ENCODE data around the gene PODXL2. TPM values are rescaled to one million over a fixed set of nuclear protein-coding genes. Genes with fewer than 3 reads are reported as not detected.
"Not testable (repeated sequence)": the region's sequence is repeated elsewhere in the genome, so short reads cannot be mapped to it uniquely, and the experiment has no call there.

Gene PODXL2
- total RNA-seq, 3 donors from 2014 or later (not counting 1 experiment from before 2014, with no cell fraction given), result 2.2 to 3.5 (median 2.7) TPM

GRCh38 chr3:127651516-127652172 is 22.7 kb downstream of the PODXL2 start:
- Mint-ChIP-seq H3K27me3 (ENCODE audit: low read depth in 2 of 2) (no peaks in the 10 kb centered on the region), H3K9me3 (no peaks in the 10 kb centered on the region), H3K4me1 (no peaks in the 10 kb centered on the region), H3K27ac (no peak overlapping the region), H3K4me3 (no peak overlapping the region), H3K36me3 (no peaks in the 10 kb centered on the region)
- WGBS (ENCODE audit: insufficient coverage), result 79% methylated on average over 8 of the region's 8 CpGs
- intact Hi-C loops (cut with micrococcal nuclease), result loop anchor here (5.0 kb wide), 1 partner anchor 181 kb away; no protein-coding TSS in a partner anchor
- no peak for DNase-seq
- TF ChIP-seq, protein P1, sequence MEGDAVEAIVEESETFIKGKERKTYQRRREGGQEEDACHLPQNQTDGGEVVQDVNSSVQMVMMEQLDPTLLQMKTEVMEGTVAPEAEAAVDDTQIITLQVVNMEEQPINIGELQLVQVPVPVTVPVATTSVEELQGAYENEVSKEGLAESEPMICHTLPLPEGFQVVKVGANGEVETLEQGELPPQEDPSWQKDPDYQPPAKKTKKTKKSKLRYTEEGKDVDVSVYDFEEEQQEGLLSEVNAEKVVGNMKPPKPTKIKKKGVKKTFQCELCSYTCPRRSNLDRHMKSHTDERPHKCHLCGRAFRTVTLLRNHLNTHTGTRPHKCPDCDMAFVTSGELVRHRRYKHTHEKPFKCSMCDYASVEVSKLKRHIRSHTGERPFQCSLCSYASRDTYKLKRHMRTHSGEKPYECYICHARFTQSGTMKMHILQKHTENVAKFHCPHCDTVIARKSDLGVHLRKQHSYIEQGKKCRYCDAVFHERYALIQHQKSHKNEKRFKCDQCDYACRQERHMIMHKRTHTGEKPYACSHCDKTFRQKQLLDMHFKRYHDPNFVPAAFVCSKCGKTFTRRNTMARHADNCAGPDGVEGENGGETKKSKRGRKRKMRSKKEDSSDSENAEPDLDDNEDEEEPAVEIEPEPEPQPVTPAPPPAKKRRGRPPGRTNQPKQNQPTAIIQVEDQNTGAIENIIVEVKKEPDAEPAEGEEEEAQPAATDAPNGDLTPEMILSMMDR (IDR thresholded peaks at IDR 0.05), result no peak
- Histone ChIP-seq H3K27me3 (ENCODE audit: control insufficient read depth, insufficient read depth, low read length) (no peaks in the 10 kb centered on the region), H3K4me3 (ENCODE audit: low read length) (no peak overlapping the region), H3K9me3 (ENCODE audit: control insufficient read depth, insufficient read depth, low read length) (no peaks in the 10 kb centered on the region), H3K4me1 (ENCODE audit: control insufficient read depth, insufficient read depth, low read length) (no peaks in the 10 kb centered on the region), H3K36me3 (ENCODE audit: control insufficient read depth, insufficient read depth, low read length) (no peaks in the 10 kb centered on the region), H3K27ac (ENCODE audit: low read length) (no peak overlapping the region)
- ATAC-seq, result no peak

DNA sequence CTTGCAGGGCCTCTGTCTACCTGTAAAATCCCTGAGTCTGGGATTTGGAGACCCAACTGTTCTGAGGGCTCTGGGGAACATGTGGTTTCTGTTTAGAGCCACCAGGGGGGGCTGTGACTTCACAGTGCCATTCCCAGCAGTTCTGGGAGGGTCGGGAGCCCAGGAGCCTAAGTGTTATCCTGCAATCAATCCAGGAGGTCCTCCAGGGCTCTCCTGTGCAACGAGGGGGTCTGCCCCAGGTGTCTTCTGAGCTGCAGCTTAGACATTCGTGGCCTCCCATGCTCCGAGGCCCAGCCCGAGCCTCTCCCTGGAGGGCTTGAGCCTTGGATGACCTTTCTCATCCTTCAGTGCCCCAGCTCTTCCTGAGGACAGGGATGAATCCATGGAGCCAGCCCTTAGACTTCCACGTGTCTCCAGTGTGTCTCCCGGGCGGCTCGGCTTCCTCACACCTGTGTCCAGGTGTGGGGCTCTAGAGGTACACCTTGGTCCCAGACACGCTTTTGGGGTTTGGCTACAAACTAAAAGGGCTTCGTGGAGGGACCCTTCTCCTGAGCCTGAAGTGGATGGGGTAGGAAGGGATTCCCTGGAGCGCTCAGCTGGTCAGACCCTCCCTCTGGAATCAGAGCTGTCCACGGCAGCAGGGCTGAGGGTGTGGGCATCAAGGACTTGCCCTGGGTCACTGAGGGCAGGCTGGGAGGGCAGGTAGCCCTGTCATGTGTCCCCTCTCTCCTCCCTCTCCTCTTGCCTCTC is 23.4 kb downstream of the PODXL2 start:
- H3K4me3 ChIP-seq (ENCODE audit: low read length), result no peak overlapping the region
- intact Hi-C loops (cut with micrococcal nuclease), result loop anchor here (5.0 kb wide), 1 partner anchor 180 kb away; no protein-coding TSS in a partner anchor
- no peak overlapping the region for H3K27ac ChIP-seq (ENCODE audit: low read length)
- TF ChIP-seq, protein P1 (IDR thresholded peaks at IDR 0.05), result peak; percentile 77
- 78% methylated on average over 13 of the region's 13 CpGs for WGBS (ENCODE audit: insufficient coverage)
- ATAC-seq (peak; percentile 44 to 70 (median 60)), DNase-seq (peak in 1 of 2 donors; percentile 72)
- Mint-ChIP-seq H3K27me3 (ENCODE audit: low read depth in 2 of 2) (no peaks in the 10 kb centered on the region), H3K9me3 (no peaks in the 10 kb centered on the region), H3K36me3 (no peaks in the 10 kb centered on the region), H3K4me3 (no peak overlapping the region), H3K27ac (no peak overlapping the region), H3K4me1 (no peaks in the 10 kb centered on the region)
- no peaks in the 10 kb centered on the region for H3K9me3 ChIP-seq (ENCODE audit: control insufficient read depth, insufficient read depth, low read length)
- H3K36me3 ChIP-seq (ENCODE audit: control insufficient read depth, insufficient read depth, low read length), result no peaks in the 10 kb centered on the region
- no peaks in the 10 kb centered on the region for H3K4me1 ChIP-seq (ENCODE audit: control insufficient read depth, insufficient read depth, low read length)
- no peaks in the 10 kb centered on the region for H3K27me3 ChIP-seq (ENCODE audit: control insufficient read depth, insufficient read depth, low read length)

DNA sequence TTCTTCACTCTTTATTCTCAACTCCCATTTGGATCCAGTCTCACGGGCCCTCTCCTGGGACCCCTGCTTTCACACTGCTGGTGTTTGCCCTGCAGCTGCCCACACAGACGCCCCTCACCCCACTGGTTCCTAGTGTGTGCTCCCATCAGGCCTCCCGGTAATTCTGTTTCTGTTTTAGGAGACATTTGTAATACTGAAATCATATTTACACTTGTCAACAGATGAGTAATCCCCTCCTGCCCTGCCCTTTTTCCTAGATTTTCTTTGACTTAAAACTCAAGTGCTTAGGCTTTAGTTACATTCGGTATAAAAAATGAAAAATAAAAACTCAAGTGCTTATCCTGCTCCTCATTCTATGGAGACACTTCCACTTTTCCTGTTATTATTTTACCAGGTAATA is 25.4 kb downstream of the PODXL2 start:
- H3K27me3 Mint-ChIP-seq (ENCODE audit: low read depth in 2 of 2), result peaks cover 0 to 8% of the 10 kb centered on the region in 2 donors
- WGBS (ENCODE audit: insufficient coverage), result 82% methylated on average over 4 of the region's 4 CpGs
- DNase-seq (no peak), ATAC-seq (no peak)
- Histone ChIP-seq H3K27me3 (ENCODE audit: control insufficient read depth, insufficient read depth, low read length) (no peaks in the 10 kb centered on the region), H3K27ac (ENCODE audit: low read length) (no peak overlapping the region), H3K9me3 (ENCODE audit: control insufficient read depth, insufficient read depth, low read length) (no peaks in the 10 kb centered on the region), H3K4me1 (ENCODE audit: control insufficient read depth, insufficient read depth, low read length) (no peaks in the 10 kb centered on the region), H3K4me3 (ENCODE audit: low read length) (no peak overlapping the region), H3K36me3 (ENCODE audit: control insufficient read depth, insufficient read depth, low read length) (no peaks in the 10 kb centered on the region)
- no peaks in the 10 kb centered on the region for H3K36me3 Mint-ChIP-seq
- intact Hi-C loops (cut with micrococcal nuclease), result loop anchor here (5.0 kb wide), 1 partner anchor 178 kb away; no protein-coding TSS in a partner anchor
- no peaks in the 10 kb centered on the region for H3K9me3 Mint-ChIP-seq
- H3K4me3 Mint-ChIP-seq, result no peak overlapping the region
- no peaks in the 10 kb centered on the region for H3K4me1 Mint-ChIP-seq
- no peak overlapping the region for H3K27ac Mint-ChIP-seq
- TF ChIP-seq, protein P1 (IDR thresholded peaks at IDR 0.05), result no peak

GRCh38 chr3:127654993-127655392 is 26.0 kb downstream of the PODXL2 start:
- DNase-seq; H3K27me3 ChIP-seq (ENCODE audit: control insufficient read depth, insufficient read depth, low read length); H3K27me3 Mint-ChIP-seq (ENCODE audit: low read depth in 2 of 2); H3K27ac ChIP-seq (ENCODE audit: low read length); H3K4me1 ChIP-seq (ENCODE audit: control insufficient read depth, insufficient read depth, low read length); ATAC-seq; H3K4me3 Mint-ChIP-seq; H3K9me3 ChIP-seq (ENCODE audit: control insufficient read depth, insufficient read depth, low read length); H3K36me3 Mint-ChIP-seq; H3K9me3 Mint-ChIP-seq; H3K36me3 ChIP-seq (ENCODE audit: control insufficient read depth, insufficient read depth, low read length); H3K4me1 Mint-ChIP-seq; H3K4me3 ChIP-seq (ENCODE audit: low read length); H3K27ac Mint-ChIP-seq: not testable (repeated sequence)
- intact Hi-C loops (cut with micrococcal nuclease), result loop anchor here (5.0 kb wide), 1 partner anchor 177 kb away; no protein-coding TSS in a partner anchor
- WGBS (ENCODE audit: insufficient coverage), result 91% methylated on average over 5 of the region's 6 CpGs
